H1 (cell line): ENCODE data around the gene FARS2. TPM values are rescaled to one million over a fixed set of nuclear protein-coding genes. Genes with fewer than 3 reads are reported as not detected.
A peak's percentile ranks its signal among the peaks of the same experiment; 100 is the strongest.

ENCODE experiments used
- CTCF ChIP-seq, 3 experiments: IDR thresholded peaks; 1 replicate in 2 of 3; 2 replicates in 1 of 3; pipeline versions ENCODE4 v1.5.1 to v1.6.1; 2011; ENCODE audit warnings: low read length in 3 of 3, mild to moderate bottlenecking in 3 of 3, inconsistent platforms in 2 of 3, low read depth in 1 of 3, moderate library complexity in 1 of 3; ENCODE audit not compliant: insufficient read depth in 1 of 3; ENCODE audit errors: control extremely low read depth in 1 of 3
- RAD21 ChIP-seq, 2 experiments: IDR thresholded peaks in 1 of 2; conservative IDR thresholded peaks in 1 of 2; 2 replicates each; pipeline ENCODE4 v1.6.1; 2011; ENCODE audit warnings: low read depth in 2 of 2, low read length in 2 of 2, improper control_type of control experiment in 1 of 2, inconsistent platforms in 1 of 2, mild to moderate bottlenecking in 1 of 2, moderate library complexity in 1 of 2
- SIN3A ChIP-seq, 2 experiments: IDR thresholded peaks in 1 of 2; conservative IDR thresholded peaks in 1 of 2; 2 replicates each; pipeline ENCODE4 v1.6.1; 2011 to 2012; ENCODE audit warnings: low read length in 2 of 2, improper control_type of control experiment in 1 of 2, low read depth in 1 of 2, mild to moderate bottlenecking in 1 of 2
- polyA plus RNA-seq, 7 experiments: library from polyadenylated mRNA; depleted of rRNA in 3 of 7; stranded (reverse) in 5 of 7; unstranded in 2 of 7; fragments of >200 nt in 5 of 7; fragments of 200-250 nt in 2 of 7; gene quantifications; 1 replicate in 5 of 7; 2 replicates in 1 of 7; 4 replicates in 1 of 7; pipeline versions ENCODE4 v1.2.1 to v1.2.3, GENCODE V29; 2011 to 2013; ENCODE audit warnings: missing spikeins in 2 of 7, mixed read lengths in 2 of 7
- total RNA-seq: library from RNA; stranded (reverse); fragmentation: NEBNext Ultra II Directional; extraction: Animal tissue kit (Norgen Biotek cat#: 25700); gene quantifications from 2 replicates; pipeline ENCODE4 v1.2.1, GENCODE V29; 2021

FARS2 gene
- total and polyA plus RNA-seq, 2 of the 8 experiments (the other 6 are each of a cell fraction or from before 2014, with no cell fraction given): 11.7 to 14.4 TPM

DNA sequence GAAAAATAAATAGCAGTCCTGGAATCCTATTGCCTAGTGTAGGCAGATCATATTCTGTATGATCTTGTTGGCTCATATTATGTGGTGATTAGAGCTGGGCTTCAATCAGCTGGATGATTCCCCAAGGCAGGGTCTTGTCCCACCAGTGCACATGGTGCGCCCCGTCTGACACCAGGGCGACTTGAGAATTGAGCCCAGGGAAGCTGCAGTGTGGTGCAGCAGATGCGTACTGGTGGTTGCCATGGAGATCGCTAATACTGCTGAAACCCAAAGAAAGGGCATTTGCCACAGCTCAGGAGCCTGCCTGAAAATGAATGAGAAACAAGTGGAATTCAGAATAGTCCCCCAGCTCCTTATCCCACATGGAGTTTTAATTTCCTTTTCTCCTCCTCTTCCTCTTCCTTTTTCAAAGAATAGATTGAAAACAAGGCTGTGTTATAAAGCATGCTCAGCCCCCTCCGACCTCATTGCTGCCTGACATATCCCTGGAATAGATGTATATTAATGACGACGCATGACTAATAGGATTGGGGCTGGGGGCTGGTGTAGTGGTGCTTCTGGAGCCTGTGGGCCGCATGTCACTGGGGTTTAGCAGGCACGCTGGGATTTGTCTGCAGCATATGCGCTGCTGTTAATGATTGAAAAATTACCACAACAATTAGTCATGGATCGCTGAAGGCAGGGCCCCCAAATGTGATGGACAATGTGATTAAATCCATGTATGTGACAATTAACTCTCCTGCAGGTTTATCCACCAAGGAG lies 210.5 kb downstream of the FARS2 start (continued):
- TF ChIP-seq CTCF (IDR thresholded peaks at IDR 0.05; ENCODE audit: control extremely low read depth in 1 of 3, insufficient read depth in 1 of 3, low read depth in 1 of 3, low read length in 3 of 3) (peak in 1 of 3 experiments; percentile 9; a peak in 1 of 4 replicates), RAD21 (IDR thresholded peaks at IDR 0.05 in 1 of 2, conservative IDR thresholded peaks at IDR 0.05 in 1 of 2; ENCODE audit: low read depth in 2 of 2, low read length in 2 of 2) (peak; percentile 3 to 10; a peak in 1 of 4 replicates), SIN3A (conservative IDR thresholded peaks at IDR 0.05 in 1 of 2, IDR thresholded peaks at IDR 0.05 in 1 of 2; ENCODE audit: low read depth in 1 of 2, low read length in 2 of 2) (peak; percentile 38 to 85; a peak in 1 of 4 replicates)
